K562 (cell line): ENCODE results near the gene CEP20. TPM values are rescaled to one million over a fixed set of nuclear protein-coding genes. Genes with fewer than 3 reads are reported as not detected.
A peak's percentile ranks its signal among the peaks of the same experiment; 100 is the strongest.

Experiments
- ADNP ChIP-seq: fragments of 200-800 bp; sonication (Bioruptor generic); IDR thresholded peaks from 2 replicates; pipeline ENCODE4 v1.6.1; 2016; ENCODE audit warnings: missing genetic modification characterization, missing compliant biosample characterization
- BACH1 ChIP-seq: fragments of 200-800 bp; sonication (Bioruptor generic); IDR thresholded peaks from 2 replicates; pipeline ENCODE4 v1.6.1; 2016; ENCODE audit warnings: missing genetic modification characterization, missing compliant biosample characterization
- BCL6 ChIP-seq: fragments of 250-450 bp; sonication (Bioruptor Pico); IDR thresholded peaks from 2 replicates; pipeline ENCODE4 v1.4.0; 2020
- GATAD2A ChIP-seq: fragments of 450-650 bp; IDR thresholded peaks from 2 replicates; pipeline ENCODE4 v1.6.1; 2017
- KLF13 ChIP-seq: fragments of 450-650 bp; IDR thresholded peaks from 2 replicates; pipeline ENCODE4 v1.6.1; 2016; ENCODE audit warnings: missing genetic modification characterization, low read depth, mild to moderate bottlenecking, missing compliant biosample characterization, moderate library complexity, borderline replicate concordance
- MTF1 ChIP-seq: fragments of 250-450 bp; sonication (Bioruptor Pico); IDR thresholded peaks from 2 replicates; pipeline ENCODE4 v1.9.0; 2021; ENCODE audit warnings: moderate library complexity, mild to moderate bottlenecking, inconsistent platforms, borderline replicate concordance
- MYC ChIP-seq, 2 experiments: fragments of 250-450 bp in 1 of 2; sonication (Bioruptor Pico) in 1 of 2; IDR thresholded peaks; 2 replicates each; pipeline versions ENCODE4 v1.5.1 to v1.6.1; 2012 to 2021; ENCODE audit warnings: low read depth in 2 of 2, borderline replicate concordance in 1 of 2, improper control_type of control experiment in 1 of 2, low read length in 1 of 2, mild to moderate bottlenecking in 1 of 2, moderate library complexity in 1 of 2
- NCOA6 ChIP-seq: fragments of 450-650 bp; IDR thresholded peaks from 2 replicates; pipeline ENCODE4 v1.6.1; 2017; ENCODE audit warnings: mild to moderate bottlenecking
- NR1H2 ChIP-seq: sonication (generic); formaldehyde crosslinking; IDR thresholded peaks from 2 replicates; pipeline ENCODE4 v1.4.0; 2020; ENCODE audit warnings: mild to moderate bottlenecking, missing genetic modification reagents
- POLR2AphosphoS2 ChIP-seq: IDR thresholded peaks from 2 replicates; pipeline ENCODE4 v1.6.1; 2012; ENCODE audit warnings: low read length, improper control_type of control experiment
- PRMT5 ChIP-seq: sonication (generic); formaldehyde crosslinking; IDR thresholded peaks from 2 replicates; pipeline ENCODE4 v1.5.0; 2020; ENCODE audit warnings: missing genetic modification reagents
- SMC3 ChIP-seq: conservative IDR thresholded peaks from 2 replicates; pipeline ENCODE4 v1.6.1; 2011; ENCODE audit warnings: low read depth, low read length, improper control_type of control experiment; ENCODE audit not compliant: insufficient read depth
- SNIP1 ChIP-seq: fragments of 450-650 bp; IDR thresholded peaks from 2 replicates; pipeline ENCODE4 v1.7.1; 2017; ENCODE audit warnings: low read depth, mild to moderate bottlenecking
- ZNF23 ChIP-seq: fragments of 250-450 bp; sonication (Bioruptor Pico); IDR thresholded peaks from 2 replicates; pipeline ENCODE4 v1.4.0; 2020; ENCODE audit warnings: mild to moderate bottlenecking
- polyA plus RNA-seq, 8 experiments: library from polyadenylated mRNA; depleted of rRNA in 4 of 8; stranded (reverse) in 5 of 8; unstranded in 3 of 8; fragments of >200 nt; fragmentation: Nextera tagmentation in 2 of 8; fragmentation: Illumina TruSeq in 1 of 8; extraction: Ambion mirVana in 2 of 8; extraction: Trizol in 1 of 8; gene quantifications; 2 replicates each; pipeline versions ENCODE4 v1.2.1 to v1.2.3, GENCODE V29; 2011 to 2014; ENCODE audit warnings: inconsistent platforms in 1 of 8, missing spikeins in 1 of 8
- total RNA-seq, 7 experiments: library from RNA; depleted of rRNA in 6 of 7; stranded (reverse); fragments of >200 nt in 6 of 7; fragmentation: Illumina TruSeq in 2 of 7; extraction: Trizol in 2 of 7; gene quantifications; 2 replicates each; pipeline versions ENCODE4 v1.2.1 to v1.2.3, GENCODE V29; 2011 to 2021; ENCODE audit warnings: low replicate concordance in 1 of 7
- TF ChIP-seq, protein P1 (sequence below): conservative IDR thresholded peaks from 2 replicates; pipeline ENCODE4 v1.6.1; 2011; ENCODE audit warnings: low read depth, mild to moderate bottlenecking, low read length; ENCODE audit not compliant: control insufficient read depth
- TF ChIP-seq, protein P2 (sequence below): fragments of 450-650 bp; IDR thresholded peaks from 2 replicates; pipeline ENCODE4 v1.7.0; 2016; ENCODE audit warnings: borderline replicate concordance
- TF ChIP-seq, protein P3 (sequence below): sonication (generic); formaldehyde crosslinking; IDR thresholded peaks from 2 replicates; pipeline ENCODE4 v1.5.0; 2020; ENCODE audit warnings: missing genetic modification reagents
- TF ChIP-seq, protein P4 (sequence below), 3 experiments: IDR thresholded peaks in 2 of 3; conservative IDR thresholded peaks in 1 of 3; 2 replicates each; pipeline ENCODE4 v1.5.1; 2011 to 2012; ENCODE audit warnings: low read length in 3 of 3, mild to moderate bottlenecking in 3 of 3, control low read depth in 2 of 3, improper control_type of control experiment in 1 of 3, inconsistent platforms in 1 of 3, low read depth in 1 of 3, mixed read lengths in 1 of 3, moderate library complexity in 1 of 3; ENCODE audit not compliant: insufficient read depth in 2 of 3
- TF ChIP-seq, protein P5 (sequence below): sonication (generic); formaldehyde crosslinking; IDR thresholded peaks from 2 replicates; pipeline ENCODE4 v1.8.1; 2023; ENCODE audit warnings: mild to moderate bottlenecking, missing genetic modification reagents

Gene CEP20
- total and polyA plus RNA-seq, 9 of the 15 experiments (the other 6 are each of a cell fraction or from before 2014, with no cell fraction given) = 41.3 to 150 (median 104) TPM

DNA sequence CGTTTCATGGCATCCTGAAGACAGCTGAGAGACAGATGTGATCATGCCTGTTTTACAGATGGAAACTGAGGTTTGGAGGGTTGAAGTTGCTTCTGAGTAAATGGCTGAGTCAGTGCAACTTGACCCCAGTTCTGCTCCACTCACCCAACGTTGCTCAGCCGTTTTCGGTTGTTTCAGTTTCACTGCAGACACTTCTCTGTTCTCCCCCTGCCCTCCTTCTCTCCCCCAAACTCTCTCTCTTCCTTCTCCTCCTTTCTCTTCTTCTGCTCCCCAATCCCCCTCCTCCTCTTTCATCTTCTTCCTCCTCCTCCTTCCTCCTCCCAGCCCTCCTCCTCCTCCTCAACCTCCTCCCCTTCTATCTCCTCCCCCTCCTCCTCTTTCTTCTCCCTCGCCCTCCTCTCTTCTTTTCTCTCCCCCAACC is 9.4 kb upstream of the CEP20 start (continued):
- TF ChIP-seq, protein P1, sequence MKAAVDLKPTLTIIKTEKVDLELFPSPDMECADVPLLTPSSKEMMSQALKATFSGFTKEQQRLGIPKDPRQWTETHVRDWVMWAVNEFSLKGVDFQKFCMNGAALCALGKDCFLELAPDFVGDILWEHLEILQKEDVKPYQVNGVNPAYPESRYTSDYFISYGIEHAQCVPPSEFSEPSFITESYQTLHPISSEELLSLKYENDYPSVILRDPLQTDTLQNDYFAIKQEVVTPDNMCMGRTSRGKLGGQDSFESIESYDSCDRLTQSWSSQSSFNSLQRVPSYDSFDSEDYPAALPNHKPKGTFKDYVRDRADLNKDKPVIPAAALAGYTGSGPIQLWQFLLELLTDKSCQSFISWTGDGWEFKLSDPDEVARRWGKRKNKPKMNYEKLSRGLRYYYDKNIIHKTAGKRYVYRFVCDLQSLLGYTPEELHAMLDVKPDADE = no peak
- TF ChIP-seq KLF13 (tag) (no peak), MYC (IDR thresholded peaks at IDR 0.05; ENCODE audit: low read depth, low read length) (no peak), MYC (CRISPR knock-in tag; IDR thresholded peaks at IDR 0.05; ENCODE audit: borderline replicate concordance, low read depth) (no peak), SNIP1 (no peak), MTF1 (CRISPR knock-in tag) (no peak), BACH1 (tag) (no peak), PRMT5 (CRISPR knock-in tag) (no peak), POLR2AphosphoS2 (no peak), BCL6 (no peak), GATAD2A (peak; percentile 79; the same call in 1 of the 2 replicates), NCOA6 (no peak), ADNP (tag) (no peak), NR1H2 (no peak), ZNF23 (CRISPR knock-in tag) (no peak), SMC3 (no peak)
- TF ChIP-seq, protein P2, sequence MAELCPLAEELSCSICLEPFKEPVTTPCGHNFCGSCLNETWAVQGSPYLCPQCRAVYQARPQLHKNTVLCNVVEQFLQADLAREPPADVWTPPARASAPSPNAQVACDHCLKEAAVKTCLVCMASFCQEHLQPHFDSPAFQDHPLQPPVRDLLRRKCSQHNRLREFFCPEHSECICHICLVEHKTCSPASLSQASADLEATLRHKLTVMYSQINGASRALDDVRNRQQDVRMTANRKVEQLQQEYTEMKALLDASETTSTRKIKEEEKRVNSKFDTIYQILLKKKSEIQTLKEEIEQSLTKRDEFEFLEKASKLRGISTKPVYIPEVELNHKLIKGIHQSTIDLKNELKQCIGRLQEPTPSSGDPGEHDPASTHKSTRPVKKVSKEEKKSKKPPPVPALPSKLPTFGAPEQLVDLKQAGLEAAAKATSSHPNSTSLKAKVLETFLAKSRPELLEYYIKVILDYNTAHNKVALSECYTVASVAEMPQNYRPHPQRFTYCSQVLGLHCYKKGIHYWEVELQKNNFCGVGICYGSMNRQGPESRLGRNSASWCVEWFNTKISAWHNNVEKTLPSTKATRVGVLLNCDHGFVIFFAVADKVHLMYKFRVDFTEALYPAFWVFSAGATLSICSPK = peak; percentile 61; the same call in 1 of the 2 replicates
- TF ChIP-seq, protein P3, sequence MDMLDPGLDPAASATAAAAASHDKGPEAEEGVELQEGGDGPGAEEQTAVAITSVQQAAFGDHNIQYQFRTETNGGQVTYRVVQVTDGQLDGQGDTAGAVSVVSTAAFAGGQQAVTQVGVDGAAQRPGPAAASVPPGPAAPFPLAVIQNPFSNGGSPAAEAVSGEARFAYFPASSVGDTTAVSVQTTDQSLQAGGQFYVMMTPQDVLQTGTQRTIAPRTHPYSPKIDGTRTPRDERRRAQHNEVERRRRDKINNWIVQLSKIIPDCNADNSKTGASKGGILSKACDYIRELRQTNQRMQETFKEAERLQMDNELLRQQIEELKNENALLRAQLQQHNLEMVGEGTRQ (CRISPR knock-in tag) = no peak
- TF ChIP-seq, protein P4, sequence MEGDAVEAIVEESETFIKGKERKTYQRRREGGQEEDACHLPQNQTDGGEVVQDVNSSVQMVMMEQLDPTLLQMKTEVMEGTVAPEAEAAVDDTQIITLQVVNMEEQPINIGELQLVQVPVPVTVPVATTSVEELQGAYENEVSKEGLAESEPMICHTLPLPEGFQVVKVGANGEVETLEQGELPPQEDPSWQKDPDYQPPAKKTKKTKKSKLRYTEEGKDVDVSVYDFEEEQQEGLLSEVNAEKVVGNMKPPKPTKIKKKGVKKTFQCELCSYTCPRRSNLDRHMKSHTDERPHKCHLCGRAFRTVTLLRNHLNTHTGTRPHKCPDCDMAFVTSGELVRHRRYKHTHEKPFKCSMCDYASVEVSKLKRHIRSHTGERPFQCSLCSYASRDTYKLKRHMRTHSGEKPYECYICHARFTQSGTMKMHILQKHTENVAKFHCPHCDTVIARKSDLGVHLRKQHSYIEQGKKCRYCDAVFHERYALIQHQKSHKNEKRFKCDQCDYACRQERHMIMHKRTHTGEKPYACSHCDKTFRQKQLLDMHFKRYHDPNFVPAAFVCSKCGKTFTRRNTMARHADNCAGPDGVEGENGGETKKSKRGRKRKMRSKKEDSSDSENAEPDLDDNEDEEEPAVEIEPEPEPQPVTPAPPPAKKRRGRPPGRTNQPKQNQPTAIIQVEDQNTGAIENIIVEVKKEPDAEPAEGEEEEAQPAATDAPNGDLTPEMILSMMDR (IDR thresholded peaks at IDR 0.05 in 2 of 3, conservative IDR thresholded peaks at IDR 0.05 in 1 of 3; ENCODE audit: insufficient read depth in 2 of 3, low read depth in 1 of 3, low read length in 3 of 3) = no peak
- TF ChIP-seq, protein P5, sequence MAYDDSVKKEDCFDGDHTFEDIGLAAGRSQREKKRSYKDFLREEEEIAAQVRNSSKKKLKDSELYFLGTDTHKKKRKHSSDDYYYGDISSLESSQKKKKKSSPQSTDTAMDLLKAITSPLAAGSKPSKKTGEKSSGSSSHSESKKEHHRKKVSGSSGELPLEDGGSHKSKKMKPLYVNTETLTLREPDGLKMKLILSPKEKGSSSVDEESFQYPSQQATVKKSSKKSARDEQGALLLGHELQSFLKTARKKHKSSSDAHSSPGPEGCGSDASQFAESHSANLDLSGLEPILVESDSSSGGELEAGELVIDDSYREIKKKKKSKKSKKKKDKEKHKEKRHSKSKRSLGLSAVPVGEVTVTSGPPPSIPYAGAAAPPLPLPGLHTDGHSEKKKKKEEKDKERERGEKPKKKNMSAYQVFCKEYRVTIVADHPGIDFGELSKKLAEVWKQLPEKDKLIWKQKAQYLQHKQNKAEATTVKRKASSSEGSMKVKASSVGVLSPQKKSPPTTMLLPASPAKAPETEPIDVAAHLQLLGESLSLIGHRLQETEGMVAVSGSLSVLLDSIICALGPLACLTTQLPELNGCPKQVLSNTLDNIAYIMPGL (CRISPR knock-in tag) = no peak
